Activated B cell treated with CpG ODN at 0.5 μM for 24 hours (primary cell): ENCODE results near the gene FOXN1. TPM values are rescaled to one million over a fixed set of nuclear protein-coding genes. Genes with fewer than 3 reads are reported as not detected.

Experiments
- ATAC-seq: fragments of 200-7000 bp; cut with Tn5 transposase; one replicate; pipeline ENCODE4 v1.10.0; 2021; ENCODE audit warnings: low read depth, mild to moderate bottlenecking, moderate library complexity
- CTCF ChIA-PET: fragments of 350-600 bp; sonication (Branson Sonifier 250); formaldehyde crosslinking; loops from one replicate; lab custom pipeline; 2021; ENCODE audit warnings: antibody characterized with exemption; lab: Charles Lee
- POLR2A ChIA-PET: fragments of 350-600 bp; sonication (Branson Sonifier 250); formaldehyde crosslinking; loops from one replicate; lab custom pipeline; 2021; ENCODE audit warnings: antibody characterized with exemption; lab: Charles Lee
- DNase-seq: peaks from one replicate; pipeline ENCODE4 v3.0.0; 2022
- H3K27ac Mint-ChIP-seq: one replicate; pipeline ENCODE4 v1.8.0; 2020; ENCODE audit warnings: mixed read lengths
- H3K27me3 Mint-ChIP-seq: one replicate; pipeline ENCODE4 v1.8.0; 2021; ENCODE audit warnings: mixed read lengths
- H3K36me3 Mint-ChIP-seq: one replicate; pipeline ENCODE4 v1.8.0; 2021; ENCODE audit warnings: low read depth, mixed read lengths
- H3K4me1 Mint-ChIP-seq: one replicate; pipeline ENCODE4 v1.8.0; 2021; ENCODE audit warnings: mixed read lengths
- H3K4me3 Mint-ChIP-seq: one replicate; pipeline ENCODE4 v1.8.0; 2020; ENCODE audit warnings: mild to moderate bottlenecking, mixed read lengths
- H3K9me3 Mint-ChIP-seq: one replicate; pipeline ENCODE4 v1.8.0; 2020; ENCODE audit warnings: mixed read lengths
- CTCF ChIP-seq: fragments of 200-600 bp; IDR thresholded peaks from one replicate; pipeline ENCODE4 v1.8.0; 2022; ENCODE audit warnings: antibody characterized with exemption, mild to moderate bottlenecking
- intact Hi-C: fragments of 100-400 bp; cut with micrococcal nuclease; formaldehyde crosslinking; loops from one replicate; pipeline ENCODE4 v1.15.1; 2024
- total RNA-seq: library from RNA; stranded (reverse); gene quantifications from 2 replicates; pipeline ENCODE4 v1.2.3, GENCODE V29; 2022

Gene FOXN1
- total RNA-seq, 1 donor from 2014 or later, result not detected

GRCh38 chr17:28528327-28529012, 22.3 kb downstream of the FOXN1 start:
- DNase-seq (no peak), ATAC-seq (no peak)
- Mint-ChIP-seq H3K27ac (no peak overlapping the region), H3K9me3 (no peaks in the 10 kb centered on the region), H3K36me3 (no peaks in the 10 kb centered on the region), H3K4me1 (no peaks in the 10 kb centered on the region), H3K4me3 (no peak overlapping the region), H3K27me3 (no peaks in the 10 kb centered on the region)
- TF ChIP-seq CTCF, result no peak
- intact Hi-C loops, result no loop called here
- ChIA-PET CTCF (no interaction called here), POLR2A (no interaction called here)

GRCh38 chr17:28529013-28529400, 22.9 kb downstream of the FOXN1 start:
- Mint-ChIP-seq H3K27me3 (no peaks in the 10 kb centered on the region), H3K36me3 (no peaks in the 10 kb centered on the region), H3K4me3 (no peak overlapping the region), H3K4me1 (no peaks in the 10 kb centered on the region), H3K27ac (no peak overlapping the region), H3K9me3 (no peaks in the 10 kb centered on the region)
- ChIA-PET POLR2A (no interaction called here), CTCF (no interaction called here)
- no peak for ATAC-seq
- TF ChIP-seq CTCF, result no peak
- intact Hi-C loops, result no loop called here
- DNase-seq, result no peak

- ATAC-seq (no peak), DNase-seq (no peak)
- no peak overlapping the region for H3K27ac Mint-ChIP-seq
- no peaks in the 10 kb centered on the region for H3K36me3 Mint-ChIP-seq
- CTCF ChIA-PET, result no interaction called here
- H3K9me3 Mint-ChIP-seq, result no peaks in the 10 kb centered on the region
- no peak overlapping the region for H3K4me3 Mint-ChIP-seq
- no peaks in the 10 kb centered on the region for H3K27me3 Mint-ChIP-seq
- POLR2A ChIA-PET, result no interaction called here
- TF ChIP-seq CTCF, result no peak
- intact Hi-C loops, result no loop called here
- no peaks in the 10 kb centered on the region for H3K4me1 Mint-ChIP-seq
These were observed 24.1 kb downstream of the FOXN1 start for GRCh38 chr17:28530250-28530649.

- H3K27ac Mint-ChIP-seq, result no peak overlapping the region
These were observed 24.8 kb downstream of the FOXN1 start for GRCh38 chr17:28530926-28531325.

More at GRCh38 chr17:28530926-28531325, 24.8 kb downstream of the FOXN1 start:
- no peak for TF ChIP-seq CTCF
- intact Hi-C loops, result no loop called here
- DNase-seq, result no peak
- no peak for ATAC-seq
- no peaks in the 10 kb centered on the region for H3K36me3 Mint-ChIP-seq
- ChIA-PET POLR2A (interaction anchor here (0.6 kb wide), 1 partner anchor 10 kb away, joined by 7 read pairs; no protein-coding TSS in a partner anchor), CTCF (interaction anchor here (1.2 kb wide), 1 partner anchor 82 kb away, joined by 3 read pairs; no protein-coding TSS in a partner anchor)
- no peaks in the 10 kb centered on the region for H3K4me1 Mint-ChIP-seq
- no peaks in the 10 kb centered on the region for H3K27me3 Mint-ChIP-seq
- H3K4me3 Mint-ChIP-seq, result no peak overlapping the region
- no peaks in the 10 kb centered on the region for H3K9me3 Mint-ChIP-seq
